IMR-90 (cell line): Measurements from ENCODE around the gene FAM193A. TPM values are rescaled to one million over a fixed set of nuclear protein-coding genes. Genes with fewer than 3 reads are reported as not detected.

ENCODE experiments used
- ATAC-seq: fragments of 200-7000 bp; cut with Tn5 transposase; 2 replicates; pipeline ENCODE4 v1.9.1; 2020; ENCODE audit warnings: low read depth, mild to moderate bottlenecking, moderate library complexity
- BruUV-seq: library from RNA; stranded (reverse); fragments of 400-500 nt; replicated peaks from 2 replicates; lab custom pipeline; 2021; lab: Mats Ljungman, UMichigan
- CTCF ChIA-PET: fragments of 300-600 bp; formaldehyde crosslinking; extraction: SDS; loops from one replicate; lab custom pipeline; 2021; ENCODE audit warnings: antibody characterized with exemption; lab: Yijun Ruan, JAX
- POLR2A ChIA-PET: fragments of 300-600 bp; sonication (Branson Sonifier 250); formaldehyde crosslinking; loops from one replicate; lab custom pipeline; 2022; ENCODE audit warnings: antibody characterized with exemption; ENCODE audit not compliant: unreplicated experiment; lab: Charles Lee
- DNase-seq: peaks from one replicate; pipeline ENCODE4 v3.0.0; 2013
- H2AFZ ChIP-seq: replicated peaks from 2 replicates; pipeline ENCODE3; 2013; ENCODE audit warnings: low read length, mild to moderate bottlenecking; ENCODE audit not compliant: poor library complexity
- H2AK5ac ChIP-seq: 2 replicates; pipeline ENCODE4 v1.6.1; 2013; ENCODE audit warnings: low read depth, low read length, inconsistent platforms
- H2AK9ac ChIP-seq: replicated peaks from 2 replicates; pipeline ENCODE3; 2013; ENCODE audit warnings: mild to moderate bottlenecking, low read depth, low read length, moderate library complexity; ENCODE audit not compliant: poor library complexity
- H2BK120ac ChIP-seq: 2 replicates; pipeline ENCODE4 v1.6.1; 2013; ENCODE audit warnings: low read depth, low read length, inconsistent platforms
- H2BK15ac ChIP-seq: 3 replicates; pipeline ENCODE4 v1.6.1; 2013; ENCODE audit warnings: low read depth, low read length, inconsistent platforms
- H2BK20ac ChIP-seq: 2 replicates; pipeline ENCODE4 v1.6.1; 2013; ENCODE audit warnings: low read depth, mild to moderate bottlenecking, inconsistent platforms, low read length, moderate library complexity
- H2BK5ac ChIP-seq: 2 replicates; pipeline ENCODE4 v1.6.1; 2013; ENCODE audit warnings: mild to moderate bottlenecking, low read depth, low read length, inconsistent platforms; ENCODE audit not compliant: poor library complexity, severe bottlenecking
- H3K14ac ChIP-seq: replicated peaks from 2 replicates; pipeline ENCODE4 v1.6.1; 2013; ENCODE audit warnings: low read depth, low read length, inconsistent platforms
- H3K18ac ChIP-seq: 2 replicates; pipeline ENCODE4 v1.6.1; 2013; ENCODE audit warnings: low read depth, low read length, control low read depth
- H3K23ac ChIP-seq: 2 replicates; pipeline ENCODE4 v1.6.1; 2013; ENCODE audit warnings: low read depth, low read length, inconsistent platforms
- H3K27ac ChIP-seq: 2 replicates; pipeline ENCODE4 v1.5.1; 2013; ENCODE audit warnings: mild to moderate bottlenecking, control low read depth, low read length; ENCODE audit not compliant: insufficient read depth
- H3K27me3 ChIP-seq: 2 replicates; pipeline ENCODE4 v1.6.1; 2013; ENCODE audit warnings: low read length; ENCODE audit not compliant: control insufficient read depth, insufficient read depth
- H3K36me3 ChIP-seq: 2 replicates; pipeline ENCODE4 v1.6.1; 2013; ENCODE audit warnings: low read length, mixed read lengths; ENCODE audit not compliant: control insufficient read depth, insufficient read depth
- H3K4ac ChIP-seq: 2 replicates; pipeline ENCODE4 v1.6.1; 2013; ENCODE audit warnings: low read depth, low read length, inconsistent platforms
- H3K4me1 ChIP-seq: 2 replicates; pipeline ENCODE4 v1.6.1; 2013; ENCODE audit warnings: low read length, mixed read lengths; ENCODE audit not compliant: control insufficient read depth, insufficient read depth
- H3K4me2 ChIP-seq: 2 replicates; pipeline ENCODE4 v1.6.1; 2013; ENCODE audit warnings: low read depth, mild to moderate bottlenecking, control low read depth, low read length, moderate library complexity
- H3K4me3 ChIP-seq: 2 replicates; pipeline ENCODE4 v1.5.1; 2013; ENCODE audit warnings: low read depth, mild to moderate bottlenecking, control low read depth, low read length, moderate library complexity; ENCODE audit not compliant: insufficient read depth
- H3K56ac ChIP-seq: 2 replicates; pipeline ENCODE4 v1.6.1; 2013; ENCODE audit warnings: low read length, inconsistent platforms; ENCODE audit not compliant: insufficient read depth; ENCODE audit errors: extremely low read depth
- H3K79me1 ChIP-seq, 2 experiments: 2 replicates each; pipeline ENCODE4 v1.6.1; 2013; ENCODE audit warnings: low read length in 2 of 2, inconsistent platforms in 1 of 2, low read depth in 1 of 2
- H3K9ac ChIP-seq: 2 replicates; pipeline ENCODE4 v1.6.1; 2013; ENCODE audit warnings: low read depth, low read length, control low read depth
- H3K9me1 ChIP-seq: 2 replicates; pipeline ENCODE4 v1.6.1; 2013; ENCODE audit warnings: low read length, inconsistent platforms; ENCODE audit not compliant: insufficient read depth
- H3K9me3 ChIP-seq: 2 replicates; pipeline ENCODE4 v1.6.1; 2013; ENCODE audit warnings: low read length; ENCODE audit not compliant: control insufficient read depth, insufficient read depth
- H4K20me1 ChIP-seq: 2 replicates; pipeline ENCODE4 v1.6.1; 2013; ENCODE audit warnings: low read length, inconsistent platforms; ENCODE audit not compliant: insufficient read depth
- H4K5ac ChIP-seq: 2 replicates; pipeline ENCODE4 v1.6.1; 2013; ENCODE audit warnings: mild to moderate bottlenecking, low read depth, low read length, control low read depth
- H4K8ac ChIP-seq, 2 experiments: 2 replicates each; pipeline ENCODE4 v1.6.1; 2013; ENCODE audit warnings: low read depth in 2 of 2, low read length in 2 of 2, control low read depth in 1 of 2, inconsistent platforms in 1 of 2
- H4K91ac ChIP-seq: 2 replicates; pipeline ENCODE4 v1.6.1; 2013; ENCODE audit warnings: low read depth, low read length, inconsistent platforms; ENCODE audit not compliant: insufficient read depth
- BHLHE40 ChIP-seq: fragments of 150-350 bp; IDR thresholded peaks from 2 replicates; pipeline ENCODE4 v1.6.1; 2016; ENCODE audit warnings: mild to moderate bottlenecking, low read depth, low read length
- CHD1 ChIP-seq: IDR thresholded peaks from 2 replicates; pipeline ENCODE4 v1.6.1; 2012; ENCODE audit warnings: low read depth, low read length, improper control_type of control experiment
- FOS ChIP-seq: fragments of 150-350 bp; IDR thresholded peaks from 2 replicates; pipeline ENCODE4 v1.6.1; 2016; ENCODE audit warnings: low read depth, low read length
- MAFK ChIP-seq: IDR thresholded peaks from 2 replicates; pipeline ENCODE4 v1.6.1; 2012; ENCODE audit warnings: low read depth, low read length, improper control_type of control experiment
- MAZ ChIP-seq: IDR thresholded peaks from 2 replicates; pipeline ENCODE4 v1.6.1; 2012; ENCODE audit warnings: low read depth, mild to moderate bottlenecking, low read length, improper control_type of control experiment, moderate library complexity, borderline replicate concordance
- MXI1 ChIP-seq: IDR thresholded peaks from 2 replicates; pipeline ENCODE4 v1.6.1; 2012; ENCODE audit warnings: low read depth, mild to moderate bottlenecking, low read length, moderate library complexity, borderline replicate concordance
- NFE2L2 ChIP-seq: fragments of 150-350 bp; IDR thresholded peaks from 2 replicates; pipeline ENCODE4 v1.6.1; 2016; ENCODE audit warnings: low read depth, mild to moderate bottlenecking, low read length
- POLR2A ChIP-seq: IDR thresholded peaks from 2 replicates; pipeline ENCODE4 v1.6.1; 2012; ENCODE audit warnings: mild to moderate bottlenecking, low read depth, low read length
- RAD21 ChIP-seq: IDR thresholded peaks from 2 replicates; pipeline ENCODE4 v1.6.1; 2012; ENCODE audit warnings: low read length, improper control_type of control experiment
- RCOR1 ChIP-seq: IDR thresholded peaks from 2 replicates; pipeline ENCODE4 v1.6.1; 2012; ENCODE audit warnings: mild to moderate bottlenecking, low read length, improper control_type of control experiment; ENCODE audit not compliant: insufficient replicate concordance
- RFX5 ChIP-seq: IDR thresholded peaks from 2 replicates; pipeline ENCODE4 v1.8.0; 2012; ENCODE audit warnings: low read depth, mild to moderate bottlenecking, low read length, moderate library complexity
- SMC3 ChIP-seq: fragments of 150-350 bp; IDR thresholded peaks from 2 replicates; pipeline ENCODE4 v1.6.1; 2016; ENCODE audit warnings: low read depth, mild to moderate bottlenecking, antibody characterized with exemption, low read length, moderate library complexity
- WGBS, 2 experiments: methylation state at CpG; one replicate each; pipeline versions ENCODE4 v1.1.5 to v1.1.7; 2013; ENCODE audit warnings: missing lambda C conversion rate in 2 of 2; ENCODE audit not compliant: insufficient read length in 1 of 2; ENCODE audit errors: extremely low coverage in 2 of 2; 5-methylcytosine and 5-hydroxymethylcytosine counted together
- dilution Hi-C: fragments of 300-500 bp; cut with HindIII; formaldehyde crosslinking; loops from one replicate; pipeline ENCODE4 v1.14.3; 2018; ENCODE audit warnings: low sequenced_read_pairs; ENCODE audit not compliant: unreplicated experiment
- in situ Hi-C: fragments of 300-500 bp; cut with MboI; formaldehyde crosslinking; loops from 3 replicates; pipeline ENCODE4 v1.14.3; 2019; ENCODE audit warnings: low sequenced_read_pairs, inconsistent platforms, mixed read lengths
- intact Hi-C: fragments of 100-400 bp; cut with micrococcal nuclease; formaldehyde crosslinking; loops from 2 replicates; pipeline ENCODE4 v1.10.0; 2022
- polyA plus RNA-seq, 3 experiments: library from polyadenylated mRNA; depleted of rRNA; stranded (reverse); fragments of >200 nt; gene quantifications; 2 replicates each; pipeline ENCODE4 v1.2.3, GENCODE V29; 2012; ENCODE audit warnings: low replicate concordance in 1 of 3
- total RNA-seq: library from RNA; depleted of rRNA; stranded (reverse); fragments of >200 nt; gene quantifications from 2 replicates; pipeline ENCODE4 v1.2.3, GENCODE V29; 2012
- TF ChIP-seq, protein P1 (sequence below): fragments of 150-350 bp; IDR thresholded peaks from 2 replicates; pipeline ENCODE4 v1.6.1; 2016; ENCODE audit warnings: low read depth, mild to moderate bottlenecking, low read length, moderate library complexity, borderline replicate concordance
- TF ChIP-seq, protein P2 (sequence below): fragments of 150-350 bp; IDR thresholded peaks from 2 replicates; pipeline ENCODE4 v1.6.1; 2017; ENCODE audit warnings: mild to moderate bottlenecking, antibody characterized with exemption, low read length, low read depth

FAM193A gene
- total and polyA plus RNA-seq, 2 of the 4 experiments (the other 2 are of a cell fraction), result 6.8 to 11.0 TPM

GRCh38 chr4:2688697-2689096 lies 152.2 kb downstream of the FAM193A start:
- no peak overlapping the region for H3K4me2 ChIP-seq
- H4K8ac ChIP-seq, result no peak overlapping the region
- peaks cover 5% of the 10 kb centered on the region; the same call in 1 of the 2 replicates for H4K20me1 ChIP-seq
- 100% methylated on average over 1 of the region's 4 CpGs; no CpG with 5 or more reads in 1 of the 2 experiments for WGBS, 2 experiments
- no peak overlapping the region for H2AK9ac ChIP-seq
- no peak for TF ChIP-seq SMC3
- no peak for TF ChIP-seq MXI1
- TF ChIP-seq, protein P1, sequence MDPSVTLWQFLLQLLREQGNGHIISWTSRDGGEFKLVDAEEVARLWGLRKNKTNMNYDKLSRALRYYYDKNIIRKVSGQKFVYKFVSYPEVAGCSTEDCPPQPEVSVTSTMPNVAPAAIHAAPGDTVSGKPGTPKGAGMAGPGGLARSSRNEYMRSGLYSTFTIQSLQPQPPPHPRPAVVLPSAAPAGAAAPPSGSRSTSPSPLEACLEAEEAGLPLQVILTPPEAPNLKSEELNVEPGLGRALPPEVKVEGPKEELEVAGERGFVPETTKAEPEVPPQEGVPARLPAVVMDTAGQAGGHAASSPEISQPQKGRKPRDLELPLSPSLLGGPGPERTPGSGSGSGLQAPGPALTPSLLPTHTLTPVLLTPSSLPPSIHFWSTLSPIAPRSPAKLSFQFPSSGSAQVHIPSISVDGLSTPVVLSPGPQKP, result no peak
- no peak for TF ChIP-seq NFE2L2
- no peak for TF ChIP-seq MAZ
- TF ChIP-seq FOS, result no peak
- no peak for TF ChIP-seq BHLHE40
- no peak for TF ChIP-seq RFX5
- TF ChIP-seq POLR2A, result no peak
- no peak for TF ChIP-seq RAD21
- TF ChIP-seq, protein P2, sequence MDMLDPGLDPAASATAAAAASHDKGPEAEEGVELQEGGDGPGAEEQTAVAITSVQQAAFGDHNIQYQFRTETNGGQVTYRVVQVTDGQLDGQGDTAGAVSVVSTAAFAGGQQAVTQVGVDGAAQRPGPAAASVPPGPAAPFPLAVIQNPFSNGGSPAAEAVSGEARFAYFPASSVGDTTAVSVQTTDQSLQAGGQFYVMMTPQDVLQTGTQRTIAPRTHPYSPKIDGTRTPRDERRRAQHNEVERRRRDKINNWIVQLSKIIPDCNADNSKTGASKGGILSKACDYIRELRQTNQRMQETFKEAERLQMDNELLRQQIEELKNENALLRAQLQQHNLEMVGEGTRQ, result no peak
- no peak for TF ChIP-seq CHD1
- no peak for TF ChIP-seq MAFK
- TF ChIP-seq RCOR1, result no peak
- no peak overlapping the region for H2AK5ac ChIP-seq
- no peak overlapping the region for H3K18ac ChIP-seq
- H3K4me3 ChIP-seq, result no peak overlapping the region
- no TSS peak for BruUV-seq
- no peak overlapping the region for H2BK20ac ChIP-seq
- no peak overlapping the region for H2BK15ac ChIP-seq
- peaks cover 28% of the 10 kb centered on the region for H3K9me1 ChIP-seq
- DNase-seq (no peak), ATAC-seq (no peak)
- no peak overlapping the region for H3K27ac ChIP-seq
- no peaks in the 10 kb centered on the region for H3K27me3 ChIP-seq
- H3K4me1 ChIP-seq, result no peaks in the 10 kb centered on the region
- no peak overlapping the region for H3K9ac ChIP-seq
- dilution Hi-C loops, result no loop called here
- no peak overlapping the region for H4K5ac ChIP-seq
- H3K14ac ChIP-seq, result no peak overlapping the region
- H3K4ac ChIP-seq, result no peak overlapping the region
- no peak overlapping the region for H2BK120ac ChIP-seq
- H3K56ac ChIP-seq, result no peak overlapping the region
- ChIA-PET POLR2A (no interaction called here), CTCF (no interaction called here)
- no peak overlapping the region for H3K23ac ChIP-seq
- peaks cover 64% of the 10 kb centered on the region for H3K36me3 ChIP-seq
- in situ Hi-C loops, result no loop called here
- peaks cover 32 to 69% of the 10 kb centered on the region in 2 experiments for H3K79me1 ChIP-seq
- H3K9me3 ChIP-seq, result no peaks in the 10 kb centered on the region
- H2AFZ ChIP-seq, result no peak overlapping the region
- no peak overlapping the region for H2BK5ac ChIP-seq
- intact Hi-C loops, result no loop called here
- no peak overlapping the region for H4K91ac ChIP-seq
